GM21447 (cell line): ENCODE data around the gene CFD.

ENCODE experiments used
- ATAC-seq: cut with Tn5 transposase; IDR thresholded peaks from one replicate; pipeline ENCODE4 v1.9.1; 2021; ENCODE audit not compliant: unreplicated experiment

Gene CFD

GRCh38 chr19:903266-903797 is 43.9 kb downstream of the CFD start:
- ATAC-seq: no peak

GRCh38 chr19:904545-904944 is 45.1 kb downstream of the CFD start:
- no peak for ATAC-seq

GRCh38 chr19:906480-906879 is 47.0 kb downstream of the CFD start:
- no peak for ATAC-seq

- no peak for ATAC-seq
Observed at GRCh38 chr19:907183-907853, 47.9 kb downstream of the CFD start.

GRCh38 chr19:911197-912033 is 52.0 kb downstream of the CFD start:
- no peak for ATAC-seq

GRCh38 chr19:912181-913079 is 53.0 kb downstream of the CFD start:
- ATAC-seq: no peak
